ENCODE results near the gene GOLGA6C.
"Not testable (repeated sequence)": the region's sequence is repeated elsewhere in the genome, so short reads cannot be mapped to it uniquely, and the experiment has no call there.

The GOLGA6C gene

GRCh38 chr15:75249726-75250125 lies 8.4 kb upstream of the GOLGA6C start:
- Mint-ChIP-seq H3K27ac (no peak overlapping the region), H3K4me3 (no peak overlapping the region), H3K27me3 (ENCODE audit: low read depth) (peaks cover 42% of the 10 kb centered on the region), H3K4me1 (no peaks in the 10 kb centered on the region), H3K36me3 (ENCODE audit: low read depth) (no peaks in the 10 kb centered on the region), H3K9me3 (no peaks in the 10 kb centered on the region)
- TF ChIP-seq CTCF (IDR thresholded peaks at IDR 0.05; ENCODE audit: unreplicated experiment in 3 of 3), result no peak

- not testable (repeated sequence) for H3K36me3 Mint-ChIP-seq (ENCODE audit: low read depth); H3K4me3 Mint-ChIP-seq; H3K9me3 Mint-ChIP-seq; H3K27ac Mint-ChIP-seq; H3K4me1 Mint-ChIP-seq
- peaks cover 42% of the 10 kb centered on the region for H3K27me3 Mint-ChIP-seq (ENCODE audit: low read depth)
These were observed 6.8 kb upstream of the GOLGA6C start for GRCh38 chr15:75251343-75251742.

GRCh38 chr15:75252285-75252684 lies 5.8 kb upstream of the GOLGA6C start:
- not testable (repeated sequence) for H3K4me1 Mint-ChIP-seq; H3K4me3 Mint-ChIP-seq; H3K9me3 Mint-ChIP-seq; H3K36me3 Mint-ChIP-seq (ENCODE audit: low read depth); H3K27ac Mint-ChIP-seq
- H3K27me3 Mint-ChIP-seq (ENCODE audit: low read depth), result peaks cover 40% of the 10 kb centered on the region

GRCh38 chr15:75258620-75259343 lies 648 bp downstream of the GOLGA6C start:
- not testable (repeated sequence) for H3K4me1 Mint-ChIP-seq; H3K27me3 Mint-ChIP-seq (ENCODE audit: low read depth); H3K9me3 Mint-ChIP-seq; H3K27ac Mint-ChIP-seq; H3K36me3 Mint-ChIP-seq (ENCODE audit: low read depth); H3K4me3 Mint-ChIP-seq

GRCh38 chr15:75259873-75260272 lies 1.7 kb downstream of the GOLGA6C start:
- not testable (repeated sequence) for H3K27me3 Mint-ChIP-seq (ENCODE audit: low read depth); H3K27ac Mint-ChIP-seq

GRCh38 chr15:75273751-75274359 lies 15.7 kb downstream of the GOLGA6C start:
- H3K9me3 Mint-ChIP-seq; H3K36me3 Mint-ChIP-seq (ENCODE audit: low read depth); H3K27me3 Mint-ChIP-seq (ENCODE audit: low read depth); H3K27ac Mint-ChIP-seq; H3K4me3 Mint-ChIP-seq; H3K4me1 Mint-ChIP-seq: not testable (repeated sequence)

More at GRCh38 chr15:75259873-75260272, 1.7 kb downstream of the GOLGA6C start:
- not testable (repeated sequence) for H3K36me3 Mint-ChIP-seq (ENCODE audit: low read depth); H3K4me1 Mint-ChIP-seq; H3K9me3 Mint-ChIP-seq; H3K4me3 Mint-ChIP-seq

- H3K4me1 Mint-ChIP-seq; H3K9me3 Mint-ChIP-seq; H3K27me3 Mint-ChIP-seq (ENCODE audit: low read depth); H3K27ac Mint-ChIP-seq; H3K4me3 Mint-ChIP-seq; H3K36me3 Mint-ChIP-seq (ENCODE audit: low read depth): not testable (repeated sequence)
- TF ChIP-seq CTCF (IDR thresholded peaks at IDR 0.05; ENCODE audit: unreplicated experiment in 3 of 3), result peak; percentile 57 to 64 (median 62)
These were observed 16.5 kb downstream of the GOLGA6C start for GRCh38 chr15:75274509-75275107.

GRCh38 chr15:75275617-75276016 lies 17.5 kb downstream of the GOLGA6C start:
- not testable (repeated sequence) for H3K4me3 Mint-ChIP-seq; H3K9me3 Mint-ChIP-seq; H3K4me1 Mint-ChIP-seq; H3K27me3 Mint-ChIP-seq (ENCODE audit: low read depth); H3K36me3 Mint-ChIP-seq (ENCODE audit: low read depth); H3K27ac Mint-ChIP-seq

GRCh38 chr15:75278497-75278896 lies 20.4 kb downstream of the GOLGA6C start:
- not testable (repeated sequence) for H3K36me3 Mint-ChIP-seq (ENCODE audit: low read depth); H3K27me3 Mint-ChIP-seq (ENCODE audit: low read depth); H3K4me1 Mint-ChIP-seq; H3K9me3 Mint-ChIP-seq; H3K4me3 Mint-ChIP-seq; H3K27ac Mint-ChIP-seq

- not testable (repeated sequence) for H3K27ac Mint-ChIP-seq; H3K4me1 Mint-ChIP-seq; H3K36me3 Mint-ChIP-seq (ENCODE audit: low read depth); H3K27me3 Mint-ChIP-seq (ENCODE audit: low read depth); H3K4me3 Mint-ChIP-seq; H3K9me3 Mint-ChIP-seq
These were observed 24.4 kb downstream of the GOLGA6C start, which contains the start of gene GOLGA6D for GRCh38 chr15:75282572-75282971. Gene GOLGA6D (plus strand): TSS chr15:75282835. CDS start chr15:75282876, 41 bp downstream.

- H3K4me3 Mint-ChIP-seq; H3K27me3 Mint-ChIP-seq (ENCODE audit: low read depth); H3K4me1 Mint-ChIP-seq; H3K27ac Mint-ChIP-seq; H3K9me3 Mint-ChIP-seq; H3K36me3 Mint-ChIP-seq (ENCODE audit: low read depth): not testable (repeated sequence)
These were observed 26.0 kb downstream of the GOLGA6C start for GRCh38 chr15:75284152-75284551.

- not testable (repeated sequence) for H3K4me3 Mint-ChIP-seq; H3K27ac Mint-ChIP-seq; H3K9me3 Mint-ChIP-seq; H3K4me1 Mint-ChIP-seq; H3K27me3 Mint-ChIP-seq (ENCODE audit: low read depth); H3K36me3 Mint-ChIP-seq (ENCODE audit: low read depth)
These were observed 35.5 kb downstream of the GOLGA6C start for GRCh38 chr15:75293660-75294059.
